ENCODE results near the gene DOK3.

DNA sequence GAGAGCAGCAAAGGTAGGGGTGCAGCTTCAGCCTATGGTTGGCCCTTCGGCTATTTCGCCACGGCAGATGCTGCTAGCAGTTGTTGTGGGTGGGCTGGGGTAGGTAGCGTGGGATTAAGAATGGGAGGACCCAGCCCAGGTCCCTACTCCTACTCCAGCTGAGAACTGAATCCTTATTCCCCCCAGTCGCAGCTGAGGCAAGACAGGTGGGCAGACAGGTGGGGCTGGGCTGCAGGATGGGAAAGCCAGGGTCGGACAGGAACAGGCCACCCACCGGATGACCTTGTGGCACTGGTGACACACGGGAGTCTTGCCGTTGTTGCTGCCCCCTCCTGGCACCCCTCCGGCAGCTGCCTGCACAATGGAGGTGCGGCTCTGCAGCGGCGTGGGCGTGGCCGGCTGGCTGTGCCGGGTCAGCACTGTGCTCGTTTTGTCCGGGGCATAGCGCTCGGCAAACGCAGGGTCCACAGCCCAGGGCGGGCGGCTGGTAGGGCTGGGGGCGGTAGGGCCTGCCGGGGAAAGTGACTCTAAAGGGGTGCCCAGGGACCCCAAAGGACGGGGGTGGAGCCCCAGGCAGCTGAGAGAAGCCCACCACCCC, 20.4 kb downstream of the DOK3 start:
- TF ChIP-seq POLR2AphosphoS5 (IDR thresholded peaks at IDR 0.05): no peak
- TF ChIP-seq CTCF (IDR thresholded peaks at IDR 0.05): peak in 4 of 5 experiments; percentile 12 to 24 (median 24)

All from transverse colon (tissue), 4 donors.